SK-N-MC (cell line): ENCODE measurements around the gene ARHGEF28.

Experiments used
- DNase-seq: peaks from one replicate; pipeline ENCODE4 v3.0.0-alpha.2; 2011; ENCODE audit warnings: low read depth, low spot score
- H3K27ac ChIP-seq: fragments of 200-600 bp; sonication (generic); 2 replicates; pipeline ENCODE4 v1.5.1; 2016; ENCODE audit warnings: mixed run types
- H3K36me3 ChIP-seq: fragments of 200-600 bp; sonication (generic); 2 replicates; pipeline ENCODE4 v1.6.1; 2017; ENCODE audit warnings: antibody characterized with exemption, low read length, mixed read lengths; ENCODE audit not compliant: insufficient read depth
- H3K4me3 ChIP-seq: fragments of 200-600 bp; sonication (generic); 2 replicates; pipeline ENCODE4 v1.5.1; 2016
- H3K9ac ChIP-seq: fragments of 200-600 bp; sonication (generic); 2 replicates; pipeline ENCODE4 v1.8.0; 2017; ENCODE audit warnings: mixed run types, mixed read lengths; ENCODE audit not compliant: insufficient read length
- H3K9me3 ChIP-seq: fragments of 200-600 bp; sonication (generic); 2 replicates; pipeline ENCODE4 v1.6.1; 2017; ENCODE audit warnings: low read depth, mild to moderate bottlenecking, antibody characterized with exemption, low read length, moderate library complexity, mixed read lengths
- EZH2 ChIP-seq: fragments of 200-600 bp; sonication (generic); IDR thresholded peaks from one replicate; pipeline ENCODE4 v1.6.1; 2017; ENCODE audit warnings: antibody characterized with exemption
- FOXP2 ChIP-seq: optimal IDR thresholded peaks from 2 replicates; pipeline ENCODE3; 2011; ENCODE audit warnings: mild to moderate bottlenecking, moderate library complexity; ENCODE audit not compliant: insufficient read depth; ENCODE audit errors: extremely low read length, control extremely low read depth
- POLR2AphosphoS5 ChIP-seq: IDR thresholded peaks from 2 replicates; pipeline ENCODE4 v1.6.1; 2012; ENCODE audit warnings: mild to moderate bottlenecking, low read depth, low read length, borderline replicate concordance

The ARHGEF28 gene

DNA sequence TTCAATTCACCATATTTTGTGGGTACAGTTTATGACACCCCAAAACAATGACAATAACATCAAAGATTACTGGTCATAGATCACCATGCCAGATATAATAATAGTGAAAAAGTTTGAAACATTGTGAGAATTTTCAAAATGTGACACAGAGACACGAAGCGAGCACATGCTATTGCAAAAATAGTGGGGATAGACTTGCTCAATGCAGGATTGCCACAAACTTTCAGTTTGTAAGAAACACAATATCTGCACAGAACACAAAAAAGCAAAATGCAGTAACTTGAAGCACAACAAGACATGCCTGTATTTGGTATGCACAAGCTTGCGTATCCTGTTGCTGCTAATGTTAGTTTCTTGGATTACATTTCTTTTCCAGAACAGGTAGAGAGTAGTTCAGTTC, 35.8 kb downstream of the ARHGEF28 start:
- H3K36me3 ChIP-seq: no peaks in the 10 kb centered on the region
- TF ChIP-seq POLR2AphosphoS5 (no peak), EZH2 (no peak), FOXP2 (no peak)
- no peak overlapping the region for H3K9ac ChIP-seq
- H3K27ac ChIP-seq: no peak overlapping the region
- H3K4me3 ChIP-seq: no peak overlapping the region
- H3K9me3 ChIP-seq: no peaks in the 10 kb centered on the region
- no peak for DNase-seq

DNA sequence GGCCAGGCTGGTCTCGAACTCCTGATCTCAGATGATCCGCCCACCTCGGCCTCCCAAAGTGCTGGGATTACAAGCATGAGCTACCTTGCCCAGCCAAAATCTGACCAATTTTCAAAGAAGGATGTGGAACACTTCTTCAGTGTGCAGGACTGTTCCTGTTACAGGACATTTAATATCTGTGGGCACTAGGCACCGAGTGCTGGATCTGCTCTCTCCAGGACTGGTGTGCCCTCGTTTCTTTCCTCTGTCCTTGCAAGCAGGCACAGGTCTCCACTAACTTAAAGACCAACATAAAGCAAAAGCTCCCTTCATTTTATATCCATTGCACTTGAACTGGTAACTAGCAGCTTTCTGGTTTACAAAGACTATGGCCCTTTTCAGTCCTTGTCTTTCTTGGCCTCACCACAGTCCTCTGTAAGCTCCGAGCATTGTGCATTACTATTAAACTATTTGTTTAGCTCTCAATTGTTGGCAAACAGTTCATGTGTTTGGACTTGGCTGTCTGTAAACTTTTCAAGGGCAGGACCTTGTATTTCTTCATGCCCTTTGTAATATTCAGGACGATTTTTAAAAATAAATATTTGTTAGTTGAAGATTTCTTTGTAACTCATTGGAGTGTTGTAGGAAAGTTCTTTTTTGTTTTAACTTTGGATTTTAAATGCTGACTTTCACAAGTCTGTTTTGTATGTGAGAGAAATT, 37.3 kb downstream of the ARHGEF28 start:
- no peak for TF ChIP-seq FOXP2
- no peak for TF ChIP-seq POLR2AphosphoS5
- no peak for TF ChIP-seq EZH2
- no peaks in the 10 kb centered on the region for H3K36me3 ChIP-seq
- no peaks in the 10 kb centered on the region for H3K9me3 ChIP-seq
- DNase-seq: no peak
- no peak overlapping the region for H3K9ac ChIP-seq
- no peak overlapping the region for H3K27ac ChIP-seq
- H3K4me3 ChIP-seq: no peak overlapping the region

DNA sequence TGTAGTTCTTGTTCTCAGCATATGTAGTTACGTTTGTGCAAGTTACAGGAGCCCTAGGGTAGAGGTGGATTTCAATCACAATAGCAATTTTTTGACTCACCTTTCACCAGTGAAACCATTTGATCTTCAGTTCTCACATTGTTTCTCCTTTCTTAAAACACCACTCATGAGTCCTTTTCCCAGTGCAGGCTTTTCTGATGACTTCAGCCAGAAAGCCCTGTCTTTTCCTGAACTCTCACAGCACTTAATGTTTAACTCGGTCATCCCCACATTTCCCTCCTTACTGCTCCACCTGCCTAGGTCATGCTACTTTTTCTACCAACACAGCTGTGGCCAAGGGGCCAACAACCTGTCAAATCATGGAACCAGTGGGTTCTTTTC, 37.9 kb downstream of the ARHGEF28 start:
- no peak for TF ChIP-seq FOXP2
- TF ChIP-seq EZH2: no peak
- no peak for TF ChIP-seq POLR2AphosphoS5
- H3K9ac ChIP-seq: no peak overlapping the region
- no peak for DNase-seq

DNA sequence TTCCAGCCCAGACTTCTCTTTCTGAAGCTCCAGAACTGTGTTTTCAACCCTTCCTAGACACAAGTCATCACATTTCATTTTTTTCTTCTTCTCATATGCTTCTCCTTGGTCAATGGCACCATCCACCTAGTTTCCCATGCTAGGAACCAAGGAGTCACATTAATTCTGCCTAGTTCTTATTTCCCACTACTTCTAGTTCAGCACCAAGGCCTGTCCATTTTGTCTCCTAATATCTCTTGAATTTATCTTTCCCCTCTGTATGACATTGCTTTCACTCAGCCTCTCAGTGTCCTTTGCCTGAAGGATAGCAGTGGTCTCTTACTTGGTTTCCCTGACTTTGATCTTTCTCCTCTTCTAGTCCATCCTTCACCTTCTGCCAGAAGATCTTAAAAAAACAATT, 38.8 kb downstream of the ARHGEF28 start:
- no peak for DNase-seq
- H3K27ac ChIP-seq: no peak overlapping the region
- H3K9ac ChIP-seq: no peak overlapping the region
- no peak for TF ChIP-seq POLR2AphosphoS5
- no peak for TF ChIP-seq FOXP2
- no peak for TF ChIP-seq EZH2
- no peaks in the 10 kb centered on the region for H3K36me3 ChIP-seq
- no peaks in the 10 kb centered on the region for H3K9me3 ChIP-seq
- no peak overlapping the region for H3K4me3 ChIP-seq

More for the DNA sequence above, 37.9 kb downstream of the ARHGEF28 start:
- no peaks in the 10 kb centered on the region for H3K9me3 ChIP-seq
- H3K36me3 ChIP-seq: no peaks in the 10 kb centered on the region
- no peak overlapping the region for H3K27ac ChIP-seq
- no peak overlapping the region for H3K4me3 ChIP-seq

DNA sequence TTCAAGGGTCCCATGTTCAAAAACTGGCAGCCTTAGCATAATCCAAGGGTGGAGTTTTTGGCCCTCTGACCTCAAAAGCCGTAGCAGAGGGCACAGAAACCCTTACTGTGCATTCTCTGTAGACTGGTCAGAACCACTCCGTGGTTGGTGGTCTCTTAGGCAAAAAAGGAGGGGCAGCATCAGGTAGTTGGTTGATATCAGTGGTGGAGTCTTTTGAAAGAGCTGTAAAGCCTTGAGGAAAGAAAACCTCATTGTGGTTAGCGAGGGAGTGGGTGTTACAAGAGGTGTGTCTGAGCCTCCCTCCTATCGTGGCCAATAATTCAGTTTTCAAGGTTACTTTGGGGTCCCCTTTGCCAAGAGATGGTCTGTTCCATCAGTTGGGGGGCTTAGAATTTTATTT, 40.9 kb downstream of the ARHGEF28 start:
- Histone ChIP-seq H3K27ac (no peak overlapping the region), H3K9ac (no peak overlapping the region), H3K4me3 (no peak overlapping the region), H3K36me3 (no peaks in the 10 kb centered on the region), H3K9me3 (no peaks in the 10 kb centered on the region)
- DNase-seq: no peak
- no peak for TF ChIP-seq FOXP2
- TF ChIP-seq EZH2: no peak
- TF ChIP-seq POLR2AphosphoS5: no peak

DNA sequence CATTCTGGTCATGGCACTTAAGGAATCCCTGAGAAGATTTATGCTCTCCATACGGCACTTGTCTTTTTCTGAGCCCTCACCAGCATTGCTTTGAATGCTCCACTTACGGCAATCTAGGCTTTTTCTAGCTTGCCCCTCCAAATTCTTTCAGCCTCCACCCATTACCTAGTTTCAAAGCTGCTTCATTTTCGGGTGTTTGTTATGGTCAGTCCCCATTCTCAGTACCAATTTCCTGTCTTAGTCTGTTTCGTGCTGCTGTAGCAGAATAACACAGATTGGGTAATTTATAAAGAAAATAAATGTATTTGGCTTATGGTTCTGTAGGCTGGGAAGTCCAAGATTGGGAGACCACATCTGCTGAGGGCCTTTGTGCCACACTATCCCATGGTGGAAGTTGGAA, 42.0 kb downstream of the ARHGEF28 start:
- Histone ChIP-seq H3K9me3 (no peaks in the 10 kb centered on the region), H3K27ac (no peak overlapping the region), H3K36me3 (no peaks in the 10 kb centered on the region), H3K9ac (no peak overlapping the region), H3K4me3 (no peak overlapping the region)
- no peak for TF ChIP-seq POLR2AphosphoS5
- TF ChIP-seq EZH2: no peak
- no peak for TF ChIP-seq FOXP2
- no peak for DNase-seq

DNA sequence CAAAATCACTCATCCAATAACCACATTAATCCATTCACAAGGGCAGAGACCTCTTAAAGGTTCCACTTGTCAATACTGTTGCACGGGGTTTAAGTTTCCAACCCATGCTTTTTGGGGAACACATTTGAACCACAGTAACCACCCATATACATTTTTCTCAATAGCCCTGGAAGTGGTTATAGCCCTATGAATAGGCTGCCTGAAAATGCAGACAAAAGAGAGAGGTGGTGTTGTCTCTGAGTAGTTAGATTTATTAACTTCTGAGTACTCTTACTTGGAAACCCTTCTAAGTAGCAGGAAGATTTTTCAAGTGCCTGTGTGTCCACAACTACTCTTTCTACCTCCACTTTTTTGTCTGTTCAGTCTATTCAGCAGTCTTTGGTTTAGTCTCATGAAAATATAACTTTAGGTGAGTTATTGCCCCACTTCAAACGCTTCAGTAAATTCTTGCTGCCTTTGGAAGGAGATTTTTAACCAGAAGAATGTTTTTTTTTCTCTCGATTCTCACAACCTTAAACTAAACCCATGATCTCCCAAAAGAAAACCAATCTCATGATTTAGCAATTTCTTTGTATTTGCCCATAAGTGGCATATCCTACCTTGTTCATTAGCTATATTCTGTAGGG, 42.6 kb downstream of the ARHGEF28 start:
- Histone ChIP-seq H3K27ac (no peak overlapping the region), H3K4me3 (no peak overlapping the region)
- no peak for DNase-seq

DNA sequence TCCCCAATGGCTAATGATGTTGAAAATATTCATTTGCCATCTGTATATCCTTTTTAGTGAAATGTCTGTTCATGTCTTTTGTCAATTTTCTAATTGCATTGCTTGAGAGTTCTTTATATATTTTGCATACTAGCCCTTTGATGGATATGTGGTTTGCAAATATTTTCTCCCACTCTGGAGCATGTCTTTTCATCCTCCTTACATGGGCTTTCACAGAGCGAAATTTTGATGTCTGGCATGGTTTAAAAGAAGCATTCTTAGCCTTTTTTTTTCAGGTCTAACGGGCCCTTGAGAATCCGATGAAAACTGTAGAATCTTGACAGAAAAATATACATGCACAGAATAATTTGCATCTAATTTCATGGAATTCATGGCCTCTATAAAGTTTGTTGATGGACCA, 44.7 kb downstream of the ARHGEF28 start:
- Histone ChIP-seq H3K36me3 (no peaks in the 10 kb centered on the region), H3K27ac (no peak overlapping the region), H3K4me3 (no peak overlapping the region), H3K9me3 (no peaks in the 10 kb centered on the region), H3K9ac (no peak overlapping the region)
- TF ChIP-seq FOXP2: no peak
- TF ChIP-seq EZH2: no peak
- no peak for TF ChIP-seq POLR2AphosphoS5
- no peak for DNase-seq

More for the DNA sequence above, 42.6 kb downstream of the ARHGEF28 start:
- no peaks in the 10 kb centered on the region for H3K9me3 ChIP-seq
- H3K9ac ChIP-seq: no peak overlapping the region
- no peaks in the 10 kb centered on the region for H3K36me3 ChIP-seq
- TF ChIP-seq FOXP2 (no peak), POLR2AphosphoS5 (no peak), EZH2 (no peak)
